Right cardiac atrium (tissue), 5 donors: ENCODE measurements around the gene SMAD6. TPM values are rescaled to one million over a fixed set of nuclear protein-coding genes. Genes with fewer than 3 reads are reported as not detected.

Experiments
- ATAC-seq, 2 donors: fragments of 200-7000 bp; cut with Tn5 transposase; one replicate each; pipeline versions ENCODE4 v1.8.0 to v1.9.1; 2020; ENCODE audit warnings: moderate library complexity in 2 of 2, mild to moderate bottlenecking in 1 of 2
- DNase-seq, 3 donors: peaks; one replicate each; pipeline ENCODE4 v3.0.0-alpha.2; 2020
- H3K27ac ChIP-seq: one replicate; pipeline ENCODE4 v1.5.1; 2013; ENCODE audit warnings: mild to moderate bottlenecking, low read length, control low read depth, moderate library complexity
- H3K27me3 ChIP-seq: one replicate; pipeline ENCODE4 v1.6.1; 2013; ENCODE audit not compliant: control insufficient read depth, insufficient read depth
- H3K4me1 ChIP-seq: one replicate; pipeline ENCODE4 v1.6.1; 2013; ENCODE audit warnings: low read length; ENCODE audit not compliant: control insufficient read depth, insufficient read depth
- H3K4me3 ChIP-seq: one replicate; pipeline ENCODE4 v1.5.1; 2013; ENCODE audit warnings: low read length, control low read depth
- H3K9me3 ChIP-seq: one replicate; pipeline ENCODE4 v1.6.1; 2013; ENCODE audit warnings: low read length; ENCODE audit not compliant: control insufficient read depth
- WGBS: extraction: QIAGEN DNeasy Blood & Tissue Kit; methylation state at CpG from one replicate; pipeline ENCODE4 v1.1.7; 2013; 5-methylcytosine and 5-hydroxymethylcytosine counted together
- intact Hi-C, 4 donors: fragments of 100-400 bp; cut with DNase I; formaldehyde crosslinking; loops; one replicate each; pipeline versions ENCODE4 v1.11.0 to v1.14.0; 2022 to 2023
- polyA plus RNA-seq: library from polyadenylated mRNA; stranded (reverse); fragments of 200-250 nt; gene quantifications from one replicate; pipeline ENCODE4 v1.2.3, GENCODE V29; 2013
- total RNA-seq, 4 donors: library from RNA; stranded (reverse); fragmentation: NEBNext Ultra II Directional; extraction: Animal tissue kit (Norgen Biotek cat#: 25700); gene quantifications; one replicate each; pipeline ENCODE4 v1.2.1, GENCODE V29; 2021
- donor health status: healthy with polysubstance abuse.
- donor health status: DM: no; HTN: yes; CAD: no.
- donor health status: DM: no; HTN: no; CAD: no.
- donor health status: DM: no; HTN: yes; CAD: no; lungs with severe emphysema.
- donor health status: DM: yes; HTN: yes; CAD: no.

SMAD6 gene
- total and polyA plus RNA-seq, 5 donors = 31.6 to 68.8 (median 63.0) TPM

DNA sequence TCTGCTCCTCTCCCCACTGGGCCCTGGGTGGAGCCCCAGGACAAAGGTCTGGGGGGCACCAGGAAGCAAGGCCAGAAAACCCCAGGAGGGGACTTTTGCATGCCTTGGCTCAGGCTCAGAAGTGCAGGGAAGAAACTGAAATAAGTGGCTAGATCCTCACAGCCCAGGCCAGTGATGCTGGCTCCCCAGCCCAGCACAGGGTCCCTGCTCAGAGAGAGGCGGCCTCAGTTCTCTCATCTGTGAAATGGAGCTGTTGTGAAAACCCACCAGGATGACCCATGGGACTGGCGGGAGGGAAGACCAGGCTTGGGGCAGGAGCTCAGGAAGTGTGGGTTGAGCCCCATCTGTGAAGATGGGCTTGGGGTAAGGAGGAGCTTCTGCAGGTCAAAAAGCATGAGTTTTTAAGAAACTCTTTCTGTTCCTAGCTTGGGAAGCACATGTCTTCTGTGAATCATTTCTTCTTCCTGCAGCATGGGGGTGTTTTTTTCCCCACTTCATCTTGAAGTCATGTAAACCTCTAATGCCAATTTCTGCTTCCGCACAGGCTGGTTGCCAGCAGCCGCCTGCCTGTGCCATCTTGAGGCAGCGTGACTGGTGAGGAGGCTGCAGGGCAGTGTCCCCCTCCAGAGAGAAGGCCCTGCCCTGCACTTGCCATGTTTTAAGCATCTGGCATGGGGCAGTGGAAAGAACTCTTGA, 118.6 kb downstream of the SMAD6 start:
- intact Hi-C loops = no loop called here
- Histone ChIP-seq H3K27ac (no peak overlapping the region), H3K9me3 (no peaks in the 10 kb centered on the region), H3K27me3 (no peaks in the 10 kb centered on the region), H3K4me3 (no peak overlapping the region), H3K4me1 (no peaks in the 10 kb centered on the region)
- DNase-seq = no peak
- ATAC-seq = no peak
- 91% methylated on average over 5 of the region's 5 CpGs for WGBS

GRCh38 chr15:66821307-66821706, 119.3 kb downstream of the SMAD6 start:
- no peaks in the 10 kb centered on the region for H3K4me1 ChIP-seq
- intact Hi-C loops = no loop called here
- H3K4me3 ChIP-seq = no peak overlapping the region
- ATAC-seq (no peak), DNase-seq (no peak)
- no peaks in the 10 kb centered on the region for H3K27me3 ChIP-seq
- H3K9me3 ChIP-seq = no peaks in the 10 kb centered on the region
- 84% methylated on average over 4 of the region's 4 CpGs for WGBS
- H3K27ac ChIP-seq = no peak overlapping the region

- no peak for DNase-seq
- no peak overlapping the region for H3K27ac ChIP-seq
- H3K4me3 ChIP-seq = no peak overlapping the region
- 90% methylated on average over 8 of the region's 8 CpGs for WGBS
- no peaks in the 10 kb centered on the region for H3K4me1 ChIP-seq
- H3K9me3 ChIP-seq = no peaks in the 10 kb centered on the region
- intact Hi-C loops = no loop called here
- no peak for ATAC-seq
- H3K27me3 ChIP-seq = no peaks in the 10 kb centered on the region
These were observed 120.1 kb downstream of the SMAD6 start for GRCh38 chr15:66822114-66822513.

- intact Hi-C loops = no loop called here
- Histone ChIP-seq H3K27ac (no peak overlapping the region), H3K4me3 (no peak overlapping the region), H3K4me1 (no peaks in the 10 kb centered on the region), H3K27me3 (no peaks in the 10 kb centered on the region), H3K9me3 (no peaks in the 10 kb centered on the region)
- DNase-seq (no peak), ATAC-seq (no peak)
- WGBS = 91% methylated on average over 4 of the region's 4 CpGs
These were observed 120.5 kb downstream of the SMAD6 start for GRCh38 chr15:66822576-66822975.

DNA sequence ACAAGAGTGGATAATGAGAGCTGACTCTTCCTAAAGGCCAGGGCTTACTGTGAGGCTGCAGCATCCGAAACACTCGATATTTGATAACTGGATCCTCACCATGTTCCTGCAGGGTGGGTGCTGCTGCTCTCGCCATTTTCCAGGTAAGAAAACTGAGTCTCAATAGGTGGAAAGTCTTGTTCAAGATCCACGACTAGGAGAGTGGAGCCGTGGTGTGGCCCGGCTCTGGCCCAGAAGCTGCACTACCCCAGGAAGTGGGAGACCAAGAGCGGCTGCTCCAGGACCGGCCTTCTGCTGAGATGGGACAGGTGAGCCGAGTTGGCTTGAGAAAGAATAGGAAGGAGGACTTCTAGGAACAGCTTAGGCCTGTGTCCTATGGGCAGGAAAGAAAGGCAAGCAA, 121.6 kb downstream of the SMAD6 start:
- Histone ChIP-seq H3K27me3 (no peaks in the 10 kb centered on the region), H3K4me3 (no peak overlapping the region), H3K27ac (no peak overlapping the region), H3K4me1 (no peaks in the 10 kb centered on the region), H3K9me3 (no peaks in the 10 kb centered on the region)
- 97% methylated on average over 9 of the region's 9 CpGs for WGBS
- intact Hi-C loops = no loop called here
- ATAC-seq (no peak), DNase-seq (no peak)

- 89% methylated on average over 3 of the region's 3 CpGs for WGBS
- Histone ChIP-seq H3K27ac (no peak overlapping the region), H3K4me3 (no peak overlapping the region), H3K4me1 (no peaks in the 10 kb centered on the region), H3K27me3 (no peaks in the 10 kb centered on the region), H3K9me3 (no peaks in the 10 kb centered on the region)
- ATAC-seq (no peak), DNase-seq (no peak)
- intact Hi-C loops = no loop called here
These were observed 122.4 kb downstream of the SMAD6 start for GRCh38 chr15:66824424-66824823.

GRCh38 chr15:66825139-66825538, 123.1 kb downstream of the SMAD6 start:
- H3K27me3 ChIP-seq = no peaks in the 10 kb centered on the region
- H3K9me3 ChIP-seq = no peaks in the 10 kb centered on the region
- 96% methylated on average over 3 of the region's 3 CpGs for WGBS
- H3K4me1 ChIP-seq = peaks cover 3% of the 10 kb centered on the region
- DNase-seq (no peak), ATAC-seq (no peak)
- H3K4me3 ChIP-seq = no peak overlapping the region
- H3K27ac ChIP-seq = no peak overlapping the region
- intact Hi-C loops = no loop called here

DNA sequence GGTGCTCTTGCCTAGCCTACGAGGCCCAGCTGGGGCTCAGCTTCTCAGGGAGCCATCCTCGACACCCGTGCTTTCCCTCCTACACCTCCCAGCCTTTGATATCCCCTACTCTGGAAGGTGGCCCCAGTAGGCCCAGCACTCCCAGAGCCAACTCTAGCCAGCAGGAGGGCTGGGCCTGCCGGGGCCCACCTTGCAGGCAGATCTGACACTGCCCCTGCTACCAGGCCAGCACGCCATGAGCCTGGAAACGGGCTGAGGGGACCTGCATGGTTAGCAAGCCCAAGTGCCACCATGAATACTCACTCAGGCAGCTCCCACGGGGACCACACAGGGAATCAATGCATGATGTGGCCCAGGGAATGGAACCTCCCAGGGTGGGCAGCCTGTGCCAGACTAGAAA, 123.7 kb downstream of the SMAD6 start:
- Histone ChIP-seq H3K27ac (no peak overlapping the region), H3K27me3 (no peaks in the 10 kb centered on the region), H3K4me3 (no peak overlapping the region), H3K4me1 (peaks cover 4% of the 10 kb centered on the region), H3K9me3 (no peaks in the 10 kb centered on the region)
- DNase-seq (no peak), ATAC-seq (no peak)
- intact Hi-C loops = no loop called here
- 92% methylated on average over 7 of the region's 7 CpGs for WGBS

- 87% methylated on average over 3 of the region's 3 CpGs for whole genome bisulfite sequencing
- H3K9me3 ChIP-seq = no peaks in the 10 kb centered on the region
- intact Hi-C loops = no loop called here
These were observed 124.5 kb downstream of the SMAD6 start for GRCh38 chr15:66826507-66826906.

GRCh38 chr15:66827039-66827697, 125.1 kb downstream of the SMAD6 start:
- H3K27ac ChIP-seq = no peak overlapping the region
- H3K9me3 ChIP-seq = no peaks in the 10 kb centered on the region
- no peak for ATAC-seq
- H3K4me3 ChIP-seq = no peak overlapping the region
- intact Hi-C loops = no loop called here
- H3K27me3 ChIP-seq = no peaks in the 10 kb centered on the region
- WGBS = 85% methylated on average over 8 of the region's 8 CpGs
- H3K4me1 ChIP-seq = peaks cover 5% of the 10 kb centered on the region
- DNase-seq = no peak

More at GRCh38 chr15:66826507-66826906, 124.5 kb downstream of the SMAD6 start:
- Histone ChIP-seq H3K27me3 (no peaks in the 10 kb centered on the region), H3K27ac (no peak overlapping the region), H3K4me1 (peaks cover 5% of the 10 kb centered on the region), H3K4me3 (no peak overlapping the region)
- ATAC-seq = no peak
- no peak for DNase-seq

GRCh38 chr15:66827698-66828055, 125.6 kb downstream of the SMAD6 start:
- 90% methylated on average over 6 of the region's 6 CpGs for WGBS
- intact Hi-C loops = no loop called here
- ATAC-seq = no peak
- peaks cover 5% of the 10 kb centered on the region for H3K4me1 ChIP-seq
- no peaks in the 10 kb centered on the region for H3K9me3 ChIP-seq
- no peaks in the 10 kb centered on the region for H3K27me3 ChIP-seq
- DNase-seq = no peak
- no peak overlapping the region for H3K27ac ChIP-seq
- H3K4me3 ChIP-seq = no peak overlapping the region
